Kidney tubule cell (primary cell): ENCODE measurements around the gene FOXD4L3.
"Not testable (repeated sequence)": the region's sequence is repeated elsewhere in the genome, so short reads cannot be mapped to it uniquely, and the experiment has no call there.

Source experiments
- DNase-seq: peaks from one replicate; pipeline ENCODE4 v3.0.0-alpha.2; 2018; ENCODE audit warnings: low spot score

Gene FOXD4L3

DNA sequence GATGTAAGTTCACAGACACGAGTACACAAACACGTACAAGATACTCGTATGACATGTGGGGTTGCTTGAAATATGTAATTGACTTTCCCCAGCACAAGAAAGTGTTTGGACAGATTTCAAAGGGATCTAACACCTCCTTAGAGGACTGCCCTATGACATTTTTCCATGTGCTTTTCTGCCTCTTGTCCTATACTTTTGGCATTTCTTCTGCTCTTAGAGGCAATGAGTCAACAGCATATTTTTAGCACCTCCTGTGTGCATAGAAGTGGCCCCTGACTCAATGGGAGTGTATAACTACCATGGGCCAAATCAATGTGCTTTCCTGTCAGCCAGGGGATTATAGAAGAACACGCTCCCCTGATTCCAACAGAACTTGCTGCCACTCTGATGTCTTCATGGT, 49.0 kb downstream of the FOXD4L3 start:
- not testable (repeated sequence) for DNase-seq
